Muscle of leg (tissue), 11 donors: ENCODE results near the gene GRIK2. TPM values are rescaled to one million over a fixed set of nuclear protein-coding genes. Genes with fewer than 3 reads are reported as not detected.
"Not testable (repeated sequence)": the region's sequence is repeated elsewhere in the genome, so short reads cannot be mapped to it uniquely, and the experiment has no call there.

Experiments used
- DNase-seq: peaks from one replicate; pipeline ENCODE4 v3.0.0; 2013
- H3K27ac ChIP-seq: one replicate; pipeline ENCODE4 v1.5.1; 2013; ENCODE audit warnings: mild to moderate bottlenecking, low read length, control low read depth
- H3K27me3 ChIP-seq: one replicate; pipeline ENCODE4 v1.6.1; 2013; ENCODE audit warnings: low read length; ENCODE audit not compliant: control insufficient read depth, insufficient read depth
- H3K36me3 ChIP-seq: one replicate; pipeline ENCODE4 v1.6.1; 2013; ENCODE audit warnings: low read length; ENCODE audit not compliant: control insufficient read depth, insufficient read depth
- H3K4me1 ChIP-seq: one replicate; pipeline ENCODE4 v1.6.1; 2013; ENCODE audit warnings: low read length; ENCODE audit not compliant: control insufficient read depth, insufficient read depth
- H3K4me3 ChIP-seq: one replicate; pipeline ENCODE4 v1.5.1; 2013; ENCODE audit warnings: low read length, control low read depth
- H3K9me3 ChIP-seq: replicated peaks from 2 replicates; pipeline ENCODE4 v1.6.1; 2013; ENCODE audit warnings: low read depth, low read length; ENCODE audit not compliant: control insufficient read depth
- WGBS: methylation state at CpG from one replicate; pipeline ENCODE4 v1.1.5; 2013; ENCODE audit warnings: missing lambda C conversion rate; ENCODE audit not compliant: insufficient coverage; 5-methylcytosine and 5-hydroxymethylcytosine counted together
- polyA plus RNA-seq, 8 donors: library from polyadenylated mRNA; unstranded; fragments of 120-200 nt; gene quantifications; one replicate each; pipeline versions ENCODE4 v1.2.1 to v1.2.3, GENCODE V29; 2013; ENCODE audit warnings: inconsistent platforms in 1 of 8, low replicate concordance in 1 of 8; ENCODE audit not compliant: insufficient read length in 8 of 8, insufficient read depth in 1 of 8
- total RNA-seq: library from RNA; stranded (reverse); fragments of 120-200 nt; gene quantifications from one replicate; pipeline ENCODE4 v1.2.4, GENCODE V29; 2013

The GRIK2 gene
- total and polyA plus RNA-seq, 9 donors: 1.2 to 4.0 (median 1.9) TPM

DNA sequence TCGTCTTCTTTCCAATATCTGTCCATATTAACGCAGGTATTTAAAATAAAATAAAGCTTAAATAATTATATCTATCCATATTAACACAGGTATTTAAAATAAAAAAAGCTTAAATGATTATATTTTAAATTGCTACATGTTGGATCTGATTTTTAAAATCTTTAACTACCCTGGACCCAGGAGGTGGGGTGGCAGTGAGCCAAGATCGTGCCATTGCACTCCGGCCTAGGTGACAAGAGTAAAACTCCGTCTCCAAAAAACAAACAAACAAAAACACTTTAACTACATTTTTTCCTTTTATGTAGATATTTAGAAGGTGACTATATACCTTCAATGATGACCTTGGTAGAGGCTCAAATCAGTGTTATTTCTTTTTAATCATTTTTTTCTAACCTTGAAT lies 211.9 kb downstream of the GRIK2 start:
- H3K27ac ChIP-seq: no peak overlapping the region
- no peaks in the 10 kb centered on the region for H3K9me3 ChIP-seq
- no peaks in the 10 kb centered on the region for H3K27me3 ChIP-seq
- no peaks in the 10 kb centered on the region for H3K4me1 ChIP-seq
- no peak for DNase-seq
- no peak overlapping the region for H3K4me3 ChIP-seq
- H3K36me3 ChIP-seq: no peaks in the 10 kb centered on the region
- no CpG with 5 or more reads among the region's 5 CpGs for WGBS

DNA sequence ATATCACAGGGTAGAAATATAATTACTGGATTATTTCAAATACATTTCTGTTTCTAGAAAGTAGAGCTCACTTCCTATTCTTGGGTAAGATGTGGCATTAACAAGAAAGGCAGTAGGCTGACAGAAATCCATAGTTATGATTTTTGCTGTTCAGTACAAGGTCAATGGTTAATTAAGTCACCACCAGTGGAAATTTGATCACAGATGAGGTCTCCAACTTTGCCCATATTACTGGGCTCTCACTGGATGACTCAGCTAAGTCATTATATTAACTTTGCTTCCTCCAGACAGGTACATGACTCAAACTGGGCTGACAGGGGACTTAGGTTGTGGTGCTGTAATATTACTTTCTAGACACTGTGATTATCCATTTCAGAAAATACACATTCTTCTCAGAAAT lies 212.4 kb downstream of the GRIK2 start:
- Histone ChIP-seq H3K4me1 (no peaks in the 10 kb centered on the region), H3K4me3 (no peak overlapping the region), H3K9me3 (no peaks in the 10 kb centered on the region), H3K27me3 (no peaks in the 10 kb centered on the region), H3K27ac (no peak overlapping the region), H3K36me3 (no peaks in the 10 kb centered on the region)
- DNase-seq: no peak

DNA sequence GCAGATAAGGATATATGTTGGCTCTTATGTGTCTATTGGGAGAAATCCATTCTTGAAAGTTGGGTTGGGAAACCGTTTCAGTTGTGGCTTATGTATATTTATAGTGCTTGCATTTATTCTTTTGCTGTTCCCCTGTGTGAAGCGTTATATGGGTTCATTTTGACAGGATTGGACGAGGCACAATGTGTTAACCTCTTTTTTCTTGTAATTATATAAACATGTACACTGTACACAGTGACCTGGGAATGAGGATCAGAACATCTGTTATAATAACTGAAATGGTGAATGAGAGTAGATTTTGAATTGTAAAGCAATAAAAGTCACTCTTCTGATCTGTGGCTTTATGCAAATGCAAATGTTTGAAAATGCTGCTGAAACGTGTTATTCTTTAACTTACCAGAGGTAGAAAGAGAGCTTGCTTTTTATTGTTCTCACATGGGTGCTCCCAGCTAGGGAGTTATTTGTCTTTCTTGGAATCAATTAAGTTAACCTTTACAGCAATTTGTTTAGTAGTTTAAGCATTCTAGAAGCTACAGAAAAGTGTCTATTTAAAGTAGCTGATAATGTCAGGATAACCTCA lies 213.7 kb downstream of the GRIK2 start:
- 60% methylated on average over 1 of the region's 4 CpGs for WGBS
- H3K9me3 ChIP-seq: no peaks in the 10 kb centered on the region
- no peak for DNase-seq
- H3K27me3 ChIP-seq: no peaks in the 10 kb centered on the region
- no peaks in the 10 kb centered on the region for H3K4me1 ChIP-seq
- no peaks in the 10 kb centered on the region for H3K36me3 ChIP-seq
- no peak overlapping the region for H3K4me3 ChIP-seq
- H3K27ac ChIP-seq: no peak overlapping the region

DNA sequence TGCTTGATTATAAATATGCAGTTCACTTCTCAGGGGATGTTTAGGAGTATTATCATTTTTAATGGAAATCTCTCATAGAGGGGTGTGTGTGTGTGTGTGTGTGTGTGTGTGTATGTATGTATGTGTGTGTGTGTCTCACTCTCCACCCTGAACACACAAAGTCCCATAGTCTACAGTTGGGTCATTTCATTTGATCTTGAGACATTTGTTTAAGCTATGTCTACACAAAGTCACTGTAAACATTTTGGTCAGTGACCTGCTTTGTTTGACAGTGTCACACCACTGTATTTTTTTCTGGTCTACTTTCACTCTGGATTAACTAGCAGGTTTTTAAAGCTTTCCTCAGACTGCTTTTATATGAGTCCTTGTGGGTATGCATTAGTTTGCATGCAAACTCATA lies 215.2 kb downstream of the GRIK2 start:
- no peaks in the 10 kb centered on the region for H3K9me3 ChIP-seq
- no peak overlapping the region for H3K27ac ChIP-seq
- no peak for DNase-seq
- H3K36me3 ChIP-seq: no peaks in the 10 kb centered on the region
- no peak overlapping the region for H3K4me3 ChIP-seq
- H3K4me1 ChIP-seq: no peaks in the 10 kb centered on the region
- no peaks in the 10 kb centered on the region for H3K27me3 ChIP-seq

DNA sequence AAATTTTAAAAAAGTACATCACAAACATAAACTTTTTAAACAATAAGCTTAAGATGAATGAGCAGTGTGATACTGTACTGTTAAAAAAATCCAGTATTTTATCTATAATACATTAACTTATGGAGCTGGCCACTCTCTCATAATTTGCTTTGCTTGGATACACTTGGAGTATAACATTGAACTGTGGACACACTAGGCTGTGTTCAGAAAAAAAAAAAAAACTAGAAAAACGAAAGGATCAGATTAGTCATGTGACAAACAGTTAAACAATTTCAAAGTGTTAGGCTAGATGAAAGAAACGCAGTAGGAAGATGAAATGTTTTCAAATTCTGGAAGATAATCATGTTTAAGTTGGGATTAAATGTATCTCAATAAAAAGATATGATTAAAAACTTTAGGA lies 220.0 kb downstream of the GRIK2 start:
- Histone ChIP-seq H3K4me1 (no peaks in the 10 kb centered on the region), H3K9me3 (no peaks in the 10 kb centered on the region), H3K27me3 (no peaks in the 10 kb centered on the region), H3K36me3 (no peaks in the 10 kb centered on the region), H3K27ac (no peak overlapping the region), H3K4me3 (no peak overlapping the region)
- DNase-seq: no peak
- no CpG with 5 or more reads among the region's 2 CpGs for WGBS

DNA sequence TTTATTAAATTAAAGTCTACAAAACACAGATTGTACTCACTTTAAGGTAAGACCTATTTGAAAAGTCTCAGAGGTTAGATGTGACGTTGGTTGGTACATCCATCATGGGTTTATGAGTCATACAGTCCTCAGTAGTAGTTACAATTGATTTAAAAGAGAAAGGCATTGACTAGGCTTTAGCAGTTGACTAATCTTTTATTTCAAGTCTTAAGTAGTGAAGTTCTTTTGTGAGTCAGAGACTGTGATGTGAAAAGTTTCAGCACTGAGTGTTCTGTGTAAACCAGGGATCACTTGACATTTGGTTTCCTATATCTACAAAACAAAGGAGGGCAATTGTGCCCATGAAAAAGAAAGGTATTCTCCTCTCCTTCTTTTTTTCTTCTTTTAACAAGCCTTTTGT lies 221.3 kb downstream of the GRIK2 start:
- Histone ChIP-seq H3K36me3 (no peaks in the 10 kb centered on the region), H3K27me3 (no peaks in the 10 kb centered on the region), H3K27ac (no peak overlapping the region), H3K4me3 (no peak overlapping the region), H3K9me3 (no peaks in the 10 kb centered on the region), H3K4me1 (no peaks in the 10 kb centered on the region)
- no CpG with 5 or more reads among the region's 1 CpG for WGBS
- DNase-seq: no peak

DNA sequence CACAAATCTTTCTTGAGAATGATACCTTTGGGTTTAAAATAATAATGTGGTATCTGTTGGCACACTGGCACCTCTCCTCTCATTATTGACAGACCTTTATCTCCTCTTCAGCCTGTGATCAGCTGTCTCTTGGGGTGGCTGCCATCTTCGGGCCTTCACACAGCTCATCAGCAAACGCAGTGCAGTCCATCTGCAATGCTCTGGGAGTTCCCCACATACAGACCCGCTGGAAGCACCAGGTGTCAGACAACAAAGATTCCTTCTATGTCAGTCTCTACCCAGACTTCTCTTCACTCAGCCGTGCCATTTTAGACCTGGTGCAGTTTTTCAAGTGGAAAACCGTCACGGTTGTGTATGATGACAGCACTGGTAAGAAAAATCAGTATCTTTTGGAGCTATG lies 232.8 kb downstream of the GRIK2 start:
- Histone ChIP-seq H3K27me3 (no peaks in the 10 kb centered on the region), H3K36me3 (no peaks in the 10 kb centered on the region), H3K4me3 (no peak overlapping the region), H3K27ac (no peak overlapping the region), H3K4me1 (no peaks in the 10 kb centered on the region), H3K9me3 (no peaks in the 10 kb centered on the region)
- 26% methylated on average over 2 of the region's 6 CpGs for WGBS
- no peak for DNase-seq

DNA sequence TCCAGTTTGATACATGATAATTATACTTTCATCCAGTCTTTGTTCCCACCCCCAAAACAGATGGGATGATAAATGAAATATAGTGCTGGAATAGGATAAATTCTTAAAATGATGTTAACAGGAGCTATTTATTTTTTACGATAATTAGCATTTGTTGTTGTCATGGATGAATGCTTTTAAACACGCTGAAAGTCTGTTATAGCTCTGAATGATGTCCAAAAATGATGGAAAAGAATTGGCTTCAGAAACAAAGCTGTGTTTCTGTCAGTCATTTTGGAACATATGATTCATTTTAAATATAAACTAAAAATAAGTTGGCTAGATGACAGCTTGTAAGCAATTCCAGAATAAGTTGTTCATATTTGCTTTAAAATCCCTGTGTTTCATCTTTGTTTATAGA lies 237.4 kb downstream of the GRIK2 start:
- Histone ChIP-seq H3K9me3 (no peaks in the 10 kb centered on the region), H3K4me3 (no peak overlapping the region), H3K36me3 (no peaks in the 10 kb centered on the region), H3K4me1 (no peaks in the 10 kb centered on the region), H3K27ac (no peak overlapping the region), H3K27me3 (no peaks in the 10 kb centered on the region)
- WGBS: no CpG with 5 or more reads among the region's 2 CpGs
- DNase-seq: peak; percentile 6

DNA sequence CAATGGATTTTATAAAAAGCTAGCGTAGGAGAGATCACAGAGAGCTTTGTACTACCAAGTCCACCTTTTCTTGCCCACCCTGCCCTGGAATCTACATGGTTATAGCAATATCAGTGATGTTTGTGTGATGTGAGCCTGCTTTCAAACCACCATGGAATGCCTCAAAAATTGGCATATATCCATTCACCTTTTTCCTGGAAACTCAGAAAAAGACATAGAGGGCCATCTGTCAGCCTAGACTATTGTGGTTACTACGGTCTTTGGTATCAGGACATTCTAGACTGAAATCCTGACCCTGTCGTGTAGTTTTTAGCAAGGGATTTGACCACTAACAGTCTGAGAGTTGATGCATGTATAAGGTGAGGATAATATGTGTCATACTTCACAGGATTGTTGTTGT lies 239.6 kb downstream of the GRIK2 start:
- H3K27ac ChIP-seq: no peak overlapping the region
- H3K9me3 ChIP-seq: no peaks in the 10 kb centered on the region
- DNase-seq: no peak
- 100% methylated on average over 2 of the region's 3 CpGs for WGBS
- H3K4me1 ChIP-seq: no peaks in the 10 kb centered on the region
- no peak overlapping the region for H3K4me3 ChIP-seq
- H3K27me3 ChIP-seq: no peaks in the 10 kb centered on the region
- H3K36me3 ChIP-seq: no peaks in the 10 kb centered on the region

DNA sequence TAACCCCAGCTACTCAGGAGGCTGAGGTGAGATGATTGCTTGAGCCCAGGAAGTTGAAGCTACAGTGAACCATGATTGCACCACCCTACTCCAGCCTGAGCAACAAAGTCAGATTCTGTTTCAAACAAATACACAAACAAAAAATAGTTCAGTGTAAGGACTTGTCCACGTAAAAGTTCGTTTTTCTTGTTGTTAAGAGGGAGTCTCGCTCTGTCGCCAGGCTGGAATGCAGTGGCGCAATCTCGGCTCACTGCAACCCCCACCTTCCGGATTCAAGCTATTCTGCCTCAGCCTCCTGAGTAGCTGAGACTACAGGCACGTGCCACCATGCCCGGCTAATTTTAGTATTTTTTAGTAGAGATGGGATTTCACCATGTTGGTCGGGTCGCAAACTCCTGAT lies 245.4 kb downstream of the GRIK2 start:
- H3K4me1 ChIP-seq, DNase-seq, H3K27ac ChIP-seq, H3K9me3 ChIP-seq, H3K27me3 ChIP-seq, H3K4me3 ChIP-seq, H3K36me3 ChIP-seq: not testable (repeated sequence)
- WGBS: 86% methylated on average over 5 of the region's 11 CpGs

DNA sequence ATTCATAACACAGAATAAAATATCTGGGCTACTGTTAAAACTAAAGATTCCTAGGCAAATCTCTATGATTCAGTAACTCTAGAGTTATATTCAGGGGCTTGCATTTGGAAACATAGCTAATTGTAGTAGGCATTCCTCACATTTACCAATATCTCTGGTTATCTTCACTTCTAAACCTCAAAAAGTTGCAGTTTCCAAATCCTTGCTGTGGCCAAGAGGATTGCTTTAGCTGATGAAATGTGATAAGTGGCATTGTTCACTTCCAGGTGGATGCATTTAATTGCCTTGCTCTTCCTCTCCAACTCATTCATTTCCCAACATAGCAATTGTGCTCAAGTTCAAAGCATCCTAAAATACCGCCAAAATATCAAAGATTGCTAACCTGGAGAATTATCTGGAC lies 246.6 kb downstream of the GRIK2 start:
- DNase-seq: no peak
- H3K9me3 ChIP-seq: no peaks in the 10 kb centered on the region
- no peaks in the 10 kb centered on the region for H3K36me3 ChIP-seq
- H3K4me1 ChIP-seq: no peaks in the 10 kb centered on the region
- H3K27ac ChIP-seq: no peak overlapping the region
- no peak overlapping the region for H3K4me3 ChIP-seq
- H3K27me3 ChIP-seq: no peaks in the 10 kb centered on the region
- no CpG with 5 or more reads among the region's 1 CpG for WGBS
